ENCODE measurements around the gene KCNQ5.

Gene KCNQ5

GRCh38 chr6:72939004-72939403 is 317.1 kb downstream of the KCNQ5 start:
- Histone ChIP-seq H3K79me2 (ENCODE audit: insufficient read depth, low read depth) (no peaks in the 10 kb centered on the region), H3K36me3 (ENCODE audit: insufficient read depth) (no peaks in the 10 kb centered on the region), H3K4me2 (no peak overlapping the region), H3K9ac (no peak overlapping the region), H3K27ac (no peak overlapping the region), H3K4me1 (ENCODE audit: low read depth, poor library complexity, severe bottlenecking) (peaks cover under 1% of the 10 kb centered on the region), H4K20me1 (ENCODE audit: insufficient read depth) (no peaks in the 10 kb centered on the region), H2AFZ (ENCODE audit: low read depth) (no peak overlapping the region), H3K4me3 (IDR thresholded peaks at IDR 0.05; ENCODE audit: insufficient read depth, low read depth, low read length) (no peak overlapping the region), H3K27me3 (ENCODE audit: insufficient read depth, low read depth) (no peaks in the 10 kb centered on the region)
- TF ChIP-seq CTCF (conservative IDR thresholded peaks at IDR 0.05; ENCODE audit: low read depth, low read length): no peak

GRCh38 chr6:72940265-72940664 is 318.4 kb downstream of the KCNQ5 start:
- H3K79me2 ChIP-seq (ENCODE audit: insufficient read depth, low read depth): no peaks in the 10 kb centered on the region
- no peak overlapping the region for H3K4me3 ChIP-seq (IDR thresholded peaks at IDR 0.05; ENCODE audit: insufficient read depth, low read depth, low read length)
- H3K27me3 ChIP-seq (ENCODE audit: insufficient read depth, low read depth): no peaks in the 10 kb centered on the region
- no peak for TF ChIP-seq CTCF (conservative IDR thresholded peaks at IDR 0.05; ENCODE audit: low read depth, low read length)
- peaks cover 9% of the 10 kb centered on the region for H3K4me1 ChIP-seq (ENCODE audit: low read depth, poor library complexity, severe bottlenecking)
- no peak overlapping the region for H3K27ac ChIP-seq
- H4K20me1 ChIP-seq (ENCODE audit: insufficient read depth): no peaks in the 10 kb centered on the region
- H3K36me3 ChIP-seq (ENCODE audit: insufficient read depth): no peaks in the 10 kb centered on the region
- H3K9ac ChIP-seq: no peak overlapping the region
- no peak overlapping the region for H3K4me2 ChIP-seq
- H2AFZ ChIP-seq (ENCODE audit: low read depth): no peak overlapping the region

GRCh38 chr6:72941263-72941662 is 319.4 kb downstream of the KCNQ5 start:
- peaks cover 9% of the 10 kb centered on the region for H3K4me1 ChIP-seq (ENCODE audit: low read depth, poor library complexity, severe bottlenecking)
- H3K36me3 ChIP-seq (ENCODE audit: insufficient read depth): no peaks in the 10 kb centered on the region
- H2AFZ ChIP-seq (ENCODE audit: low read depth): no peak overlapping the region
- H3K27me3 ChIP-seq (ENCODE audit: insufficient read depth, low read depth): no peaks in the 10 kb centered on the region
- H3K9ac ChIP-seq: no peak overlapping the region
- no peak for TF ChIP-seq CTCF (conservative IDR thresholded peaks at IDR 0.05; ENCODE audit: low read depth, low read length)
- no peak overlapping the region for H3K27ac ChIP-seq
- H3K79me2 ChIP-seq (ENCODE audit: insufficient read depth, low read depth): no peaks in the 10 kb centered on the region
- no peak overlapping the region for H3K4me2 ChIP-seq
- no peak overlapping the region for H3K4me3 ChIP-seq (IDR thresholded peaks at IDR 0.05; ENCODE audit: insufficient read depth, low read depth, low read length)
- no peaks in the 10 kb centered on the region for H4K20me1 ChIP-seq (ENCODE audit: insufficient read depth)

GRCh38 chr6:72941751-72942150 is 319.9 kb downstream of the KCNQ5 start:
- no peak overlapping the region for H3K27ac ChIP-seq
- H3K79me2 ChIP-seq (ENCODE audit: insufficient read depth, low read depth): no peaks in the 10 kb centered on the region
- no peak overlapping the region for H3K9ac ChIP-seq
- TF ChIP-seq CTCF (conservative IDR thresholded peaks at IDR 0.05; ENCODE audit: low read depth, low read length): no peak
- no peaks in the 10 kb centered on the region for H3K36me3 ChIP-seq (ENCODE audit: insufficient read depth)
- H4K20me1 ChIP-seq (ENCODE audit: insufficient read depth): no peaks in the 10 kb centered on the region
- no peak overlapping the region for H2AFZ ChIP-seq (ENCODE audit: low read depth)
- H3K4me1 ChIP-seq (ENCODE audit: low read depth, poor library complexity, severe bottlenecking): peaks cover 9% of the 10 kb centered on the region
- no peak overlapping the region for H3K4me2 ChIP-seq
- no peaks in the 10 kb centered on the region for H3K27me3 ChIP-seq (ENCODE audit: insufficient read depth, low read depth)
- H3K4me3 ChIP-seq (IDR thresholded peaks at IDR 0.05; ENCODE audit: insufficient read depth, low read depth, low read length): no peak overlapping the region
